ENCODE results near the gene FMNL2. TPM values are rescaled to one million over a fixed set of nuclear protein-coding genes. Genes with fewer than 3 reads are reported as not detected.
A peak's percentile ranks its signal among the peaks of the same experiment; 100 is the strongest.

The FMNL2 gene
- total RNA-seq, 1 experiment from 2014 or later: 46.5 TPM

GRCh38 chr2:152629202-152629601, 294.2 kb downstream of the FMNL2 start:
- intact Hi-C loops (cut with micrococcal nuclease; ENCODE audit: unreplicated experiment): loop anchor here (5.0 to 10.0 kb wide), 2 partner anchors 124 to 162 kb away; no protein-coding TSS in a partner anchor
- no peaks in the 10 kb centered on the region for H3K9me3 Mint-ChIP-seq (ENCODE audit: low read depth, unreplicated experiment)
- no peak overlapping the region for H3K27ac Mint-ChIP-seq (ENCODE audit: unreplicated experiment)
- no peaks in the 10 kb centered on the region for H3K27me3 Mint-ChIP-seq (ENCODE audit: unreplicated experiment)
- peaks cover 28% of the 10 kb centered on the region for H3K36me3 Mint-ChIP-seq (ENCODE audit: insufficient read depth, unreplicated experiment)
- no TSS peak for BruUV-seq (replicated peaks)
- no peak for DNase-seq
- no peaks in the 10 kb centered on the region for H3K4me1 Mint-ChIP-seq (ENCODE audit: low read depth, unreplicated experiment)
- no peak overlapping the region for H3K4me3 Mint-ChIP-seq (ENCODE audit: low read depth, unreplicated experiment)
- TF ChIP-seq CTCF (IDR thresholded peaks at IDR 0.05; ENCODE audit: unreplicated experiment): no peak
- CTCF ChIA-PET: no interaction called here

GRCh38 chr2:152630466-152630865, 295.5 kb downstream of the FMNL2 start:
- CTCF ChIA-PET: interaction anchor here (0.6 kb wide), 1 partner anchor 525 kb away, joined by 6 read pairs; no protein-coding TSS in a partner anchor
- no peak overlapping the region for H3K27ac Mint-ChIP-seq (ENCODE audit: unreplicated experiment)
- H3K9me3 Mint-ChIP-seq (ENCODE audit: low read depth, unreplicated experiment): no peaks in the 10 kb centered on the region
- intact Hi-C loops (cut with micrococcal nuclease; ENCODE audit: unreplicated experiment): no loop called here
- no peak for TF ChIP-seq CTCF (IDR thresholded peaks at IDR 0.05; ENCODE audit: unreplicated experiment)
- H3K4me1 Mint-ChIP-seq (ENCODE audit: low read depth, unreplicated experiment): no peaks in the 10 kb centered on the region
- no peaks in the 10 kb centered on the region for H3K27me3 Mint-ChIP-seq (ENCODE audit: unreplicated experiment)
- no TSS peak for BruUV-seq (replicated peaks)
- DNase-seq: no peak
- H3K36me3 Mint-ChIP-seq (ENCODE audit: insufficient read depth, unreplicated experiment): peaks cover 28% of the 10 kb centered on the region
- H3K4me3 Mint-ChIP-seq (ENCODE audit: low read depth, unreplicated experiment): no peak overlapping the region

- no peaks in the 10 kb centered on the region for H3K27me3 Mint-ChIP-seq (ENCODE audit: unreplicated experiment)
- intact Hi-C loops (cut with micrococcal nuclease; ENCODE audit: unreplicated experiment): no loop called here
- H3K4me3 Mint-ChIP-seq (ENCODE audit: low read depth, unreplicated experiment): no peak overlapping the region
- H3K9me3 Mint-ChIP-seq (ENCODE audit: low read depth, unreplicated experiment): no peaks in the 10 kb centered on the region
- no peak for TF ChIP-seq CTCF (IDR thresholded peaks at IDR 0.05; ENCODE audit: unreplicated experiment)
- H3K27ac Mint-ChIP-seq (ENCODE audit: unreplicated experiment): no peak overlapping the region
- CTCF ChIA-PET: interaction anchor here (0.6 kb wide), 1 partner anchor 447 kb away, joined by 5 read pairs; no protein-coding TSS in a partner anchor
- H3K36me3 Mint-ChIP-seq (ENCODE audit: insufficient read depth, unreplicated experiment): peaks cover 36% of the 10 kb centered on the region
- no peak for DNase-seq
- no peaks in the 10 kb centered on the region for H3K4me1 Mint-ChIP-seq (ENCODE audit: low read depth, unreplicated experiment)
- no TSS peak for BruUV-seq (replicated peaks)
These were observed 297.8 kb downstream of the FMNL2 start for GRCh38 chr2:152632736-152633135.

GRCh38 chr2:152635635-152636298, 300.8 kb downstream of the FMNL2 start:
- peak; percentile 84 for TF ChIP-seq CTCF (IDR thresholded peaks at IDR 0.05; ENCODE audit: unreplicated experiment)
- no TSS peak for BruUV-seq (replicated peaks)
- H3K36me3 Mint-ChIP-seq (ENCODE audit: insufficient read depth, unreplicated experiment): peaks cover 41% of the 10 kb centered on the region
- H3K27me3 Mint-ChIP-seq (ENCODE audit: unreplicated experiment): no peaks in the 10 kb centered on the region
- intact Hi-C loops (cut with micrococcal nuclease; ENCODE audit: unreplicated experiment): loop anchor here (1.0 to 2.0 kb wide), 4 partner anchors 299 to 598 kb away; no protein-coding TSS in a partner anchor
- CTCF ChIA-PET: interaction anchor here (0.7 to 2.3 kb wide), 3 partner anchors 65 to 460 kb away, joined by 3 to 20 read pairs (median 3); partner anchors contain the start of gene STAM2
- no peaks in the 10 kb centered on the region for H3K4me1 Mint-ChIP-seq (ENCODE audit: low read depth, unreplicated experiment)
- H3K27ac Mint-ChIP-seq (ENCODE audit: unreplicated experiment): no peak overlapping the region
- no peaks in the 10 kb centered on the region for H3K9me3 Mint-ChIP-seq (ENCODE audit: low read depth, unreplicated experiment)
- DNase-seq: peak; percentile 76
- no peak overlapping the region for H3K4me3 Mint-ChIP-seq (ENCODE audit: low read depth, unreplicated experiment)

Data from Calu3 (cell line).